DND-41 (cell line): ENCODE results near the gene CPLANE2.
"Not testable (repeated sequence)": the region's sequence is repeated elsewhere in the genome, so short reads cannot be mapped to it uniquely, and the experiment has no call there.

Experiments
- ATAC-seq: fragments of 200-7000 bp; cut with Tn5 transposase; 3 replicates; pipeline ENCODE4 v1.9.1; 2021; ENCODE audit warnings: low read depth; ENCODE audit not compliant: insufficient read depth
- DNase-seq: peaks from one replicate; pipeline ENCODE4 v3.0.0-alpha.2; 2020
- H2AFZ ChIP-seq: 2 replicates; pipeline ENCODE4 v1.6.0; 2012; ENCODE audit warnings: low read depth, low read length
- H3K27ac ChIP-seq: 2 replicates; pipeline ENCODE4 v1.5.1; 2012; ENCODE audit warnings: low read length, inconsistent platforms
- H3K27me3 ChIP-seq: fragments of 200-600 bp; sonication (generic); 2 replicates; pipeline ENCODE4 v1.6.0; 2012; ENCODE audit warnings: low read length, mild to moderate bottlenecking, inconsistent platforms; ENCODE audit not compliant: insufficient read depth, poor library complexity
- H3K36me3 ChIP-seq: 2 replicates; pipeline ENCODE4 v1.5.1; 2012; ENCODE audit warnings: low read length, inconsistent platforms; ENCODE audit not compliant: insufficient read depth
- H3K4me1 ChIP-seq: 2 replicates; pipeline ENCODE4 v1.5.1; 2012; ENCODE audit warnings: mild to moderate bottlenecking, low read length; ENCODE audit not compliant: insufficient read depth
- H3K4me2 ChIP-seq: 2 replicates; pipeline ENCODE4 v1.6.0; 2012; ENCODE audit warnings: mild to moderate bottlenecking, moderate library complexity, low read length, inconsistent platforms; ENCODE audit not compliant: insufficient read depth
- H3K4me3 ChIP-seq, 2 experiments: fragments of 200-600 bp in 1 of 2; shearing (Covaris generic) in 1 of 2; 2 replicates each; pipeline ENCODE4 v1.5.1; 2012 to 2016; ENCODE audit warnings: inconsistent platforms in 2 of 2, low read length in 2 of 2, mild to moderate bottlenecking in 2 of 2, low read depth in 1 of 2, moderate library complexity in 1 of 2
- H3K79me2 ChIP-seq: 2 replicates; pipeline ENCODE4 v1.6.0; 2012; ENCODE audit warnings: low read length, inconsistent platforms; ENCODE audit not compliant: insufficient read depth
- H3K9ac ChIP-seq: 2 replicates; pipeline ENCODE4 v1.6.0; 2012; ENCODE audit warnings: low read depth, mild to moderate bottlenecking, inconsistent platforms, low read length, moderate library complexity
- H3K9me3 ChIP-seq: 2 replicates; pipeline ENCODE4 v1.5.1; 2012; ENCODE audit warnings: low read length, moderate library complexity, mild to moderate bottlenecking, inconsistent platforms; ENCODE audit not compliant: insufficient read depth, severe bottlenecking
- H4K20me1 ChIP-seq: 2 replicates; pipeline ENCODE4 v1.6.0; 2012; ENCODE audit warnings: low read length; ENCODE audit not compliant: insufficient read depth
- EZH2 ChIP-seq: IDR thresholded peaks from 3 replicates; pipeline ENCODE4 v1.6.1; 2012; ENCODE audit warnings: borderline replicate concordance, low read depth, mild to moderate bottlenecking, moderate library complexity, low read length, inconsistent platforms; ENCODE audit not compliant: severe bottlenecking
- TF ChIP-seq, protein P1 (sequence below): IDR thresholded peaks from 2 replicates; pipeline ENCODE4 v1.5.1; 2012; ENCODE audit warnings: borderline replicate concordance, low read length, moderate library complexity, mild to moderate bottlenecking; ENCODE audit not compliant: poor library complexity, severe bottlenecking; ENCODE audit errors: extremely low read depth

The CPLANE2 gene

DNA sequence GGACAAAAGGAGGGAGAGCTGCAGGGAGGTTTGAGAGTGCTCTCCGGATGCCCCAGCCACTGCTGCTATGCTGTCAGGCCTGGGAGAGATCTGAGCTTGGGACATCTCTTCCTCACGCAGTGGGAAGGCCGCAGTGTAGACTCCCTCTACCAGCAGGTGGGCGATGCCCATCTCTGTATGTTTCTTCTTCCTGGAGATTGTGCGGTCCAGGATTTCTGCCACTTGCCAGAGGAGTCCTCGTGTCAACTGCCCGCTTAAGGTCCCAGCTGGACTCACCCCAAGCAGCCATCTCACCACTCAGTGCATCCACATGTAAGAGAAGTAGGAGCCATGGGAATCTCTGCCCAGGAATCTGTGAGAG lies 10.9 kb downstream of the CPLANE2 start:
- H3K27ac ChIP-seq = no peak overlapping the region
- no peaks in the 10 kb centered on the region for H3K27me3 ChIP-seq
- ATAC-seq = no peak
- no peaks in the 10 kb centered on the region for H3K4me1 ChIP-seq
- no peak overlapping the region for H3K9ac ChIP-seq
- no peak overlapping the region for H3K4me3 ChIP-seq
- no peak overlapping the region for H2AFZ ChIP-seq
- H3K79me2 ChIP-seq = no peaks in the 10 kb centered on the region
- no peaks in the 10 kb centered on the region for H4K20me1 ChIP-seq
- no peaks in the 10 kb centered on the region for H3K36me3 ChIP-seq
- peaks cover 4% of the 10 kb centered on the region for H3K9me3 ChIP-seq
- no peak for DNase-seq
- no peak for TF ChIP-seq EZH2
- TF ChIP-seq, protein P1, sequence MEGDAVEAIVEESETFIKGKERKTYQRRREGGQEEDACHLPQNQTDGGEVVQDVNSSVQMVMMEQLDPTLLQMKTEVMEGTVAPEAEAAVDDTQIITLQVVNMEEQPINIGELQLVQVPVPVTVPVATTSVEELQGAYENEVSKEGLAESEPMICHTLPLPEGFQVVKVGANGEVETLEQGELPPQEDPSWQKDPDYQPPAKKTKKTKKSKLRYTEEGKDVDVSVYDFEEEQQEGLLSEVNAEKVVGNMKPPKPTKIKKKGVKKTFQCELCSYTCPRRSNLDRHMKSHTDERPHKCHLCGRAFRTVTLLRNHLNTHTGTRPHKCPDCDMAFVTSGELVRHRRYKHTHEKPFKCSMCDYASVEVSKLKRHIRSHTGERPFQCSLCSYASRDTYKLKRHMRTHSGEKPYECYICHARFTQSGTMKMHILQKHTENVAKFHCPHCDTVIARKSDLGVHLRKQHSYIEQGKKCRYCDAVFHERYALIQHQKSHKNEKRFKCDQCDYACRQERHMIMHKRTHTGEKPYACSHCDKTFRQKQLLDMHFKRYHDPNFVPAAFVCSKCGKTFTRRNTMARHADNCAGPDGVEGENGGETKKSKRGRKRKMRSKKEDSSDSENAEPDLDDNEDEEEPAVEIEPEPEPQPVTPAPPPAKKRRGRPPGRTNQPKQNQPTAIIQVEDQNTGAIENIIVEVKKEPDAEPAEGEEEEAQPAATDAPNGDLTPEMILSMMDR = no peak
- no peak overlapping the region for H3K4me2 ChIP-seq

DNA sequence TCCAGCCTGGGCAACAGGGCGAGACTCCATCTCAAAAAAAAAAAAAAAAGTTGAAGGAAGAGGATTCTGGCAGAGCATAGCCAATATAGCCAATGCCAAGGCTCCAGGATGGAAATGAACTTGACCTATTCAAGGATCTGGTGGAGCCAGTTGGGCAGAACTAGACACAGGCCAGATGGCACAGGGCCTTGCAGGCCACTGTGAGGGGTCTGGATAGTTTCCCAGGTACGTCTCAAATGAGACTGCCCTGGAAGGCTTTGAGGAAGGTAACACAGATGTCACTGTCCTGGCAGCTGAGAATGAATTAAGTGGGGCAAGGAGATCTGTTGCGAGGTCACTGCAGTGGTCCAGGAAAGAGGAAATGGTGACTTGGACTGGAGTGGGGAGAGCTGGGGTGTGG lies 12.5 kb downstream of the CPLANE2 start:
- H3K4me3 ChIP-seq = no peak overlapping the region

DNA sequence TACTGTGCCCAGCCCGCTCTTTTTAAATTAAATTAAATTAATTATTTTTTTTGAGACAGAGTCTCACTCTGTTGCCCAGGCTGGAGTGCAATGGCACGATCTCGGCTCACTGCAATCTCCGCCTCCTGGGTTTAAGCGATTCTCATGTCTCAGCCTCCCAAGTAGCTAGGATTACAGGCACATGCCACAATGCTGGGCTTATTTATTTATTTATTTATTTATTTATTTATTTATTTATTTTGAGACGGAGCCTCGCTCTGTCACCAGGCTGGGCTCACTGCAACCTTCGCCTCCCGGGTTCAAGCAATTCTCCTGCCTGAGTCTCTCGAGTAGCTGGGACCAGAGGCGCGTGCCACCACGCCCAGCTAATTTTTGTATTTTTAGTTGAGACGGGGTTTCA lies 14.3 kb downstream of the CPLANE2 start:
- H3K27me3 ChIP-seq, H2AFZ ChIP-seq, H3K36me3 ChIP-seq, H3K9me3 ChIP-seq, H4K20me1 ChIP-seq, H3K9ac ChIP-seq, H3K4me3 ChIP-seq, ATAC-seq, DNase-seq, H3K4me1 ChIP-seq, H3K27ac ChIP-seq, H3K79me2 ChIP-seq, H3K4me2 ChIP-seq: not testable (repeated sequence)

More for the DNA sequence above, 12.5 kb downstream of the CPLANE2 start:
- no peak overlapping the region for H2AFZ ChIP-seq
- H3K27ac ChIP-seq = no peak overlapping the region
- no peaks in the 10 kb centered on the region for H3K36me3 ChIP-seq
- peaks cover 4% of the 10 kb centered on the region for H3K9me3 ChIP-seq
- H4K20me1 ChIP-seq = no peaks in the 10 kb centered on the region
- no peak overlapping the region for H3K9ac ChIP-seq
- DNase-seq (no peak), ATAC-seq (no peak)
- no peak overlapping the region for H3K4me2 ChIP-seq
- no peaks in the 10 kb centered on the region for H3K4me1 ChIP-seq
- no peaks in the 10 kb centered on the region for H3K79me2 ChIP-seq
- TF ChIP-seq, protein P1 = no peak
- no peak for TF ChIP-seq EZH2
- no peaks in the 10 kb centered on the region for H3K27me3 ChIP-seq

DNA sequence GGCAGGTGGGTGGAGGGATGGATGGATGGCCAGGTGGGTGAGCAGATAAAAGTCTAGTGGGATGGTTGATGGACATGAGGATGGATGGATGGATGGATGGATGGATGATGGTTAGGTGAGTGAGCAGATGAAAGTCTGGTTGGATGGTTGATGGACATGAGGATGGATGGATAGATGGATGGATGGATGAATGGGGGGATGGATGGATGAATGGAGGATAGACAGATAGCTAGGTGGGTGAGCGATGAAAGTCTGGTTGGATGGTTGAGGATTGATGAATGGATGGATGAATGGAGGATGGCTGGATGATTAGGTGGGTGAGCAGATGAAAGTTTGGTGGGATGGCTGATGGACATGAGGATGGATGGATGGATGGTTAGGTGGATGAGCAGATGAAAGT lies 15.5 kb downstream of the CPLANE2 start:
- no peak for ATAC-seq

More for the DNA sequence above, 15.5 kb downstream of the CPLANE2 start:
- no peaks in the 10 kb centered on the region for H3K4me1 ChIP-seq
- TF ChIP-seq, protein P1 = no peak
- no peak for TF ChIP-seq EZH2
- H3K27ac ChIP-seq = no peak overlapping the region
- H3K4me3 ChIP-seq = no peak overlapping the region
- DNase-seq = no peak
- no peaks in the 10 kb centered on the region for H3K27me3 ChIP-seq
- H3K9ac ChIP-seq = no peak overlapping the region
- no peaks in the 10 kb centered on the region for H3K36me3 ChIP-seq
- no peaks in the 10 kb centered on the region for H4K20me1 ChIP-seq
- peaks cover 4% of the 10 kb centered on the region for H3K9me3 ChIP-seq
- no peak overlapping the region for H2AFZ ChIP-seq
- H3K79me2 ChIP-seq = no peaks in the 10 kb centered on the region
- no peak overlapping the region for H3K4me2 ChIP-seq
